B cell (primary cell): ENCODE measurements around the gene ZNF541. TPM values are rescaled to one million over a fixed set of nuclear protein-coding genes. Genes with fewer than 3 reads are reported as not detected.
A peak's percentile ranks its signal among the peaks of the same experiment; 100 is the strongest.

Experiments used
- ATAC-seq: fragments of 200-7000 bp; cut with Tn5 transposase; one replicate; pipeline ENCODE4 v1.10.0; 2021; ENCODE audit warnings: low read depth, mild to moderate bottlenecking, moderate number of reproducible peaks, moderate library complexity
- CTCF ChIA-PET: fragments of 350-600 bp; sonication (Branson Sonifier 250); formaldehyde crosslinking; loops from one replicate; lab custom pipeline; 2021; ENCODE audit warnings: antibody characterized with exemption, inconsistent platforms; lab: Charles Lee
- POLR2A ChIA-PET: fragments of 350-600 bp; sonication (Branson Sonifier 250); formaldehyde crosslinking; loops from one replicate; lab custom pipeline; 2021; ENCODE audit warnings: antibody characterized with exemption; lab: Charles Lee
- DNase-seq: peaks from one replicate; pipeline ENCODE4 v3.0.0; 2013
- H2AFZ ChIP-seq: 2 replicates; pipeline ENCODE4 v1.6.1; 2012; ENCODE audit warnings: mild to moderate bottlenecking, low read depth, low read length; ENCODE audit not compliant: insufficient read depth, poor library complexity, severe bottlenecking
- H3K27ac ChIP-seq, 2 donors: 1 replicate in 1 of 2; 2 replicates in 1 of 2; pipeline ENCODE4 v1.5.1; 2012 to 2013; ENCODE audit warnings: low read length in 2 of 2, mild to moderate bottlenecking in 2 of 2, moderate library complexity in 1 of 2
- H3K27me3 ChIP-seq, 4 experiments: fragments of 200-600 bp in 1 of 4; sonication (generic) in 1 of 4; replicated peaks in 1 of 4; 1 replicate in 2 of 4; 2 replicates in 2 of 4; pipeline versions ENCODE4 v1.6.1 to v1.7.0; 2013 to 2016; ENCODE audit warnings: low read length in 3 of 4, mild to moderate bottlenecking in 2 of 4, mixed read lengths in 1 of 4, moderate library complexity in 1 of 4; ENCODE audit not compliant: insufficient read depth in 4 of 4, control insufficient read depth in 3 of 4; ENCODE audit errors: control extremely low read depth in 1 of 4
- H3K36me3 ChIP-seq, 2 experiments: replicated peaks in 1 of 2; 1 replicate in 1 of 2; 2 replicates in 1 of 2; pipeline versions ENCODE4 v1.6.1 to v1.7.1; 2013; ENCODE audit warnings: low read length in 1 of 2; ENCODE audit not compliant: insufficient read depth in 2 of 2, control insufficient read depth in 1 of 2; ENCODE audit errors: control extremely low read depth in 1 of 2, extremely low read depth in 1 of 2
- H3K4me1 ChIP-seq, 2 donors: fragments of 200-600 bp in 1 of 2; sonication (generic) in 1 of 2; 1 replicate in 1 of 2; 2 replicates in 1 of 2; pipeline versions ENCODE4 v1.5.1 to v1.6.1; 2013 to 2017; ENCODE audit warnings: low read length in 2 of 2; ENCODE audit not compliant: control insufficient read depth in 2 of 2, insufficient read depth in 2 of 2
- H3K4me2 ChIP-seq: replicated peaks from 2 replicates; pipeline ENCODE3; 2012; ENCODE audit warnings: mild to moderate bottlenecking, low read depth, low read length; ENCODE audit not compliant: poor library complexity, severe bottlenecking
- H3K4me3 ChIP-seq, 5 experiments: fragments of 200-600 bp in 1 of 5; sonication (generic) in 1 of 5; 1 replicate in 3 of 5; 2 replicates in 2 of 5; pipeline versions ENCODE4 v1.5.1 to v1.7.0; 2011 to 2016; ENCODE audit warnings: low read length in 4 of 5, mild to moderate bottlenecking in 4 of 5, low read depth in 2 of 5, control low read depth in 1 of 5, moderate library complexity in 1 of 5; ENCODE audit not compliant: insufficient read depth in 1 of 5; ENCODE audit errors: control extremely low read depth in 1 of 5, extremely low read depth in 1 of 5
- H3K79me2 ChIP-seq: fragments of 200-600 bp; sonication (generic); one replicate; pipeline ENCODE4 v1.6.0; 2016; ENCODE audit warnings: low read length; ENCODE audit not compliant: control insufficient read depth, insufficient read depth
- H3K9ac ChIP-seq: fragments of 200-600 bp; sonication (generic); 2 replicates; pipeline ENCODE4 v1.6.1; 2017; ENCODE audit warnings: mild to moderate bottlenecking, low read length, moderate library complexity
- H3K9me3 ChIP-seq, 3 donors: one replicate each; pipeline versions ENCODE4 v1.6.1 to v1.7.1; 2013; ENCODE audit warnings: low read length in 2 of 3; ENCODE audit not compliant: control insufficient read depth in 2 of 3, insufficient read depth in 1 of 3; ENCODE audit errors: control extremely low read depth in 1 of 3
- H4K20me1 ChIP-seq: 2 replicates; pipeline ENCODE4 v1.6.0; 2012; ENCODE audit warnings: mild to moderate bottlenecking, low read length; ENCODE audit not compliant: insufficient read depth, control insufficient read depth, poor library complexity, severe bottlenecking
- H3K27ac Mint-ChIP-seq: one replicate; pipeline ENCODE4 v1.8.0; 2021; ENCODE audit warnings: mixed read lengths
- H3K27me3 Mint-ChIP-seq: one replicate; pipeline ENCODE4 v1.8.0; 2021; ENCODE audit warnings: mixed read lengths
- H3K4me1 Mint-ChIP-seq: one replicate; pipeline ENCODE4 v1.8.0; 2021; ENCODE audit warnings: mixed read lengths
- H3K4me3 Mint-ChIP-seq: one replicate; pipeline ENCODE4 v1.8.0; 2021; ENCODE audit warnings: mixed read lengths
- H3K9me3 Mint-ChIP-seq: one replicate; pipeline ENCODE4 v1.8.0; 2022; ENCODE audit warnings: mixed read lengths; ENCODE audit not compliant: insufficient read depth
- EZH2 ChIP-seq: IDR thresholded peaks from 2 replicates; pipeline ENCODE4 v1.6.1; 2012; ENCODE audit warnings: borderline replicate concordance, low read depth, mild to moderate bottlenecking, moderate library complexity, low read length; ENCODE audit not compliant: insufficient read depth, poor library complexity, severe bottlenecking
- WGBS: methylation state at CpG from one replicate; pipeline ENCODE4 v1.1.5; 2013; ENCODE audit warnings: missing lambda C conversion rate; ENCODE audit not compliant: insufficient coverage; 5-methylcytosine and 5-hydroxymethylcytosine counted together
- intact Hi-C: fragments of 100-400 bp; cut with micrococcal nuclease; formaldehyde crosslinking; loops from one replicate; pipeline ENCODE4 v1.10.0; 2022
- polyA plus RNA-seq: library from polyadenylated mRNA; depleted of rRNA; stranded (reverse); fragments of >200 nt; gene quantifications from 2 replicates; pipeline ENCODE4 v1.2.3, GENCODE V29; 2012
- total RNA-seq, 2 donors: library from RNA; stranded (reverse); fragments of 120-200 nt in 1 of 2; gene quantifications; 1 replicate in 1 of 2; 2 replicates in 1 of 2; pipeline versions ENCODE4 v1.2.3 to v1.2.4, GENCODE V29; 2013 to 2022
- TF ChIP-seq, protein P1 (sequence below): fragments of 200-600 bp; IDR thresholded peaks from one replicate; pipeline ENCODE4 v1.8.0; 2022; ENCODE audit warnings: antibody characterized with exemption, mild to moderate bottlenecking

Gene ZNF541
- total and polyA plus RNA-seq, 2 donors (not counting 1 experiment from before 2014, with no cell fraction given), result 0.03 TPM; not detected in 1

- DNase-seq (no peak), ATAC-seq (no peak)
- Histone ChIP-seq H4K20me1 (no peaks in the 10 kb centered on the region), H2AFZ (no peak overlapping the region), H3K4me1 (peaks cover 15 to 20% of the 10 kb centered on the region in 2 donors), H3K9me3 (peaks cover 0 to 9% (median 0%) of the 10 kb centered on the region in 3 donors), H3K9ac (no peak overlapping the region), H3K36me3 (no peaks in the 10 kb centered on the region), H3K27ac (no peak overlapping the region), H3K4me3 (no peak overlapping the region), H3K27me3 (peaks cover 0 to 20% (median 2%) of the 10 kb centered on the region in 4 experiments), H3K79me2 (peaks cover 4% of the 10 kb centered on the region), H3K4me2 (no peak overlapping the region)
- Mint-ChIP-seq H3K9me3 (peaks cover 3% of the 10 kb centered on the region), H3K4me3 (peak overlapping the region; percentile 18), H3K4me1 (peaks cover 16% of the 10 kb centered on the region), H3K27me3 (peaks cover 7% of the 10 kb centered on the region), H3K27ac (no peak overlapping the region)
- ChIA-PET CTCF (no interaction called here), POLR2A (no interaction called here)
- WGBS, result 96% methylated on average over 4 of the region's 13 CpGs
- intact Hi-C loops, result loop anchor here (10.0 kb wide), 4 partner anchors 119 to 1589 kb away; partner anchors contain the start of genes INAFM1, KPTN and ZC3H4
- TF ChIP-seq, protein P1, sequence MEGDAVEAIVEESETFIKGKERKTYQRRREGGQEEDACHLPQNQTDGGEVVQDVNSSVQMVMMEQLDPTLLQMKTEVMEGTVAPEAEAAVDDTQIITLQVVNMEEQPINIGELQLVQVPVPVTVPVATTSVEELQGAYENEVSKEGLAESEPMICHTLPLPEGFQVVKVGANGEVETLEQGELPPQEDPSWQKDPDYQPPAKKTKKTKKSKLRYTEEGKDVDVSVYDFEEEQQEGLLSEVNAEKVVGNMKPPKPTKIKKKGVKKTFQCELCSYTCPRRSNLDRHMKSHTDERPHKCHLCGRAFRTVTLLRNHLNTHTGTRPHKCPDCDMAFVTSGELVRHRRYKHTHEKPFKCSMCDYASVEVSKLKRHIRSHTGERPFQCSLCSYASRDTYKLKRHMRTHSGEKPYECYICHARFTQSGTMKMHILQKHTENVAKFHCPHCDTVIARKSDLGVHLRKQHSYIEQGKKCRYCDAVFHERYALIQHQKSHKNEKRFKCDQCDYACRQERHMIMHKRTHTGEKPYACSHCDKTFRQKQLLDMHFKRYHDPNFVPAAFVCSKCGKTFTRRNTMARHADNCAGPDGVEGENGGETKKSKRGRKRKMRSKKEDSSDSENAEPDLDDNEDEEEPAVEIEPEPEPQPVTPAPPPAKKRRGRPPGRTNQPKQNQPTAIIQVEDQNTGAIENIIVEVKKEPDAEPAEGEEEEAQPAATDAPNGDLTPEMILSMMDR, result no peak
- TF ChIP-seq EZH2, result no peak
Measured at GRCh38 chr19:47603706-47604565, 31.0 kb upstream of the ZNF541 start.
